Mesodermal cell (in vitro differentiated cells): Measurements from ENCODE around the gene PINK1. TPM values are rescaled to one million over a fixed set of nuclear protein-coding genes. Genes with fewer than 3 reads are reported as not detected.

Source experiments
- H3K27ac ChIP-seq: 2 replicates; pipeline ENCODE4 v1.7.0; 2013; ENCODE audit warnings: mild to moderate bottlenecking, low read depth, low read length, moderate library complexity; ENCODE audit not compliant: severe bottlenecking
- H3K36me3 ChIP-seq: 2 replicates; pipeline ENCODE4 v1.7.1; 2013; ENCODE audit warnings: mild to moderate bottlenecking, low read length, moderate library complexity; ENCODE audit not compliant: control insufficient read depth, insufficient read depth
- H3K4me1 ChIP-seq: one replicate; pipeline ENCODE4 v1.7.1; 2013; ENCODE audit warnings: mild to moderate bottlenecking, low read length; ENCODE audit not compliant: insufficient read depth, control insufficient read depth, poor library complexity, severe bottlenecking
- H3K4me3 ChIP-seq: 2 replicates; pipeline ENCODE4 v1.7.0; 2013; ENCODE audit warnings: low read length, control low read depth, mild to moderate bottlenecking; ENCODE audit not compliant: insufficient read depth, poor library complexity, severe bottlenecking; ENCODE audit errors: extremely low read depth
- H3K9me3 ChIP-seq: 2 replicates; pipeline ENCODE4 v1.7.1; 2013; ENCODE audit warnings: mild to moderate bottlenecking, low read length, moderate library complexity; ENCODE audit not compliant: control insufficient read depth
- WGBS, 2 experiments: methylation state at CpG; one replicate each; pipeline ENCODE4 v1.1.5; 2013; ENCODE audit warnings: missing lambda C conversion rate in 2 of 2; ENCODE audit not compliant: insufficient coverage in 2 of 2; 5-methylcytosine and 5-hydroxymethylcytosine counted together
- polyA plus RNA-seq, 2 experiments: library from polyadenylated mRNA; stranded (reverse); fragments of 50-300 nt; gene quantifications; one replicate each; pipeline ENCODE4 v1.2.3, GENCODE V29; 2013

Gene PINK1
- polyA plus RNA-seq (2013, experiment 1 of 2): 27.2 TPM
- polyA plus RNA-seq (2013, experiment 2 of 2): 27.7 TPM

- Histone ChIP-seq H3K36me3 (peaks cover 12% of the 10 kb centered on the region), H3K4me3 (peak within 1 kb of the TSS; percentile 80), H3K9me3 (peaks cover 6% of the 10 kb centered on the region), H3K4me1 (peaks cover 6% of the 10 kb centered on the region), H3K27ac (peak within 1 kb of the TSS; percentile 80)
- 3% methylated on average over 67 to 73 of the region's 93 CpGs for WGBS, 2 experiments
These were observed at the start of gene PINK1 for GRCh38 chr1:20633190-20634064. Gene PINK1, plus strand, starts transcription at chr1:20633458. Its CDS starts 91 bp downstream, at chr1:20633549.

- H3K9me3 ChIP-seq: no peaks in the 10 kb centered on the region
- no peak overlapping the region for H3K4me3 ChIP-seq
- peaks cover 2% of the 10 kb centered on the region for H3K4me1 ChIP-seq
- WGBS, 2 experiments: 87% methylated on average over 2 of the region's 2 CpGs; no CpG with 5 or more reads in 1 of the 2 experiments
- H3K27ac ChIP-seq: no peak overlapping the region
- no peaks in the 10 kb centered on the region for H3K36me3 ChIP-seq
These were observed 48.4 kb upstream of the PINK1 start for GRCh38 chr1:20584890-20585289.

- peaks cover 6% of the 10 kb centered on the region for H3K4me1 ChIP-seq
- WGBS, 2 experiments: 72 to 78% methylated on average over 7 of the region's 10 CpGs
- no peak overlapping the region for H3K27ac ChIP-seq
- no peak overlapping the region for H3K4me3 ChIP-seq
- H3K36me3 ChIP-seq: no peaks in the 10 kb centered on the region
- H3K9me3 ChIP-seq: no peaks in the 10 kb centered on the region
These were observed 46.2 kb upstream of the PINK1 start for GRCh38 chr1:20586953-20587660.

- H3K4me3 ChIP-seq: no peak overlapping the region
- no peaks in the 10 kb centered on the region for H3K9me3 ChIP-seq
- peaks cover 6% of the 10 kb centered on the region for H3K4me1 ChIP-seq
- WGBS, 2 experiments: no CpG with 5 or more reads among the region's 2 CpGs
- no peaks in the 10 kb centered on the region for H3K36me3 ChIP-seq
- H3K27ac ChIP-seq: no peak overlapping the region
These were observed 45.6 kb upstream of the PINK1 start for GRCh38 chr1:20587661-20588053.

GRCh38 chr1:20588634-20589225 lies 44.5 kb upstream of the PINK1 start, which contains the start of gene CDA:
Gene CDA, plus strand, starts transcription at chr1:20589097. Its CDS starts 33 bp downstream, at chr1:20589130.
- Histone ChIP-seq H3K36me3 (no peaks in the 10 kb centered on the region), H3K4me3 (no peak within 1 kb of the TSS), H3K4me1 (peaks cover 6% of the 10 kb centered on the region), H3K9me3 (no peaks in the 10 kb centered on the region), H3K27ac (no peak within 1 kb of the TSS)
- 24 to 30% methylated on average over 7 to 9 of the region's 11 CpGs for WGBS, 2 experiments

- Histone ChIP-seq H3K36me3 (no peaks in the 10 kb centered on the region), H3K9me3 (no peaks in the 10 kb centered on the region), H3K4me3 (no peak overlapping the region), H3K4me1 (peaks cover 6% of the 10 kb centered on the region), H3K27ac (no peak overlapping the region)
- 40 to 47% methylated on average over 9 of the region's 24 CpGs for WGBS, 2 experiments
These were observed 43.7 kb upstream of the PINK1 start for GRCh38 chr1:20589331-20590278.

- Histone ChIP-seq H3K4me1 (peaks cover 6% of the 10 kb centered on the region), H3K27ac (no peak overlapping the region), H3K36me3 (no peaks in the 10 kb centered on the region), H3K4me3 (no peak overlapping the region), H3K9me3 (no peaks in the 10 kb centered on the region)
- 72 to 94% methylated on average over 4 to 5 of the region's 7 CpGs for WGBS, 2 experiments
These were observed 42.9 kb upstream of the PINK1 start for GRCh38 chr1:20590306-20590777.

- no peak overlapping the region for H3K4me3 ChIP-seq
- WGBS, 2 experiments: 92 to 94% methylated on average over 4 to 5 of the region's 5 CpGs
- H3K9me3 ChIP-seq: no peaks in the 10 kb centered on the region
- H3K27ac ChIP-seq: no peak overlapping the region
- peaks cover 6% of the 10 kb centered on the region for H3K4me1 ChIP-seq
- no peaks in the 10 kb centered on the region for H3K36me3 ChIP-seq
These were observed 39.5 kb upstream of the PINK1 start for GRCh38 chr1:20593756-20594155.

- Histone ChIP-seq H3K4me1 (peaks cover 5% of the 10 kb centered on the region), H3K4me3 (no peak overlapping the region), H3K36me3 (no peaks in the 10 kb centered on the region), H3K9me3 (no peaks in the 10 kb centered on the region), H3K27ac (no peak overlapping the region)
- 90 to 91% methylated on average over 11 to 14 of the region's 14 CpGs for WGBS, 2 experiments
These were observed 38.5 kb upstream of the PINK1 start for GRCh38 chr1:20594746-20595145.

GRCh38 chr1:20596106-20596505 lies 37.2 kb upstream of the PINK1 start:
- WGBS, 2 experiments: 67 to 72% methylated on average over 4 to 5 of the region's 6 CpGs
- Histone ChIP-seq H3K27ac (no peak overlapping the region), H3K4me1 (no peaks in the 10 kb centered on the region)

More at GRCh38 chr1:20596106-20596505, 37.2 kb upstream of the PINK1 start:
- Histone ChIP-seq H3K4me3 (no peak overlapping the region), H3K9me3 (no peaks in the 10 kb centered on the region), H3K36me3 (no peaks in the 10 kb centered on the region)
